Stimulated activated CD8-positive, alpha-beta memory T cell treated with anti-CD3 and anti-CD28 coated beads, Interleukin-7, amount 100 ng/mL, for 24 hours (primary cell): ENCODE measurements around the gene BPGM.

Experiments used
- DNase-seq: peaks from one replicate; pipeline ENCODE4 v3.0.0-alpha.2; 2020; ENCODE audit warnings: low read depth

Gene BPGM

DNA sequence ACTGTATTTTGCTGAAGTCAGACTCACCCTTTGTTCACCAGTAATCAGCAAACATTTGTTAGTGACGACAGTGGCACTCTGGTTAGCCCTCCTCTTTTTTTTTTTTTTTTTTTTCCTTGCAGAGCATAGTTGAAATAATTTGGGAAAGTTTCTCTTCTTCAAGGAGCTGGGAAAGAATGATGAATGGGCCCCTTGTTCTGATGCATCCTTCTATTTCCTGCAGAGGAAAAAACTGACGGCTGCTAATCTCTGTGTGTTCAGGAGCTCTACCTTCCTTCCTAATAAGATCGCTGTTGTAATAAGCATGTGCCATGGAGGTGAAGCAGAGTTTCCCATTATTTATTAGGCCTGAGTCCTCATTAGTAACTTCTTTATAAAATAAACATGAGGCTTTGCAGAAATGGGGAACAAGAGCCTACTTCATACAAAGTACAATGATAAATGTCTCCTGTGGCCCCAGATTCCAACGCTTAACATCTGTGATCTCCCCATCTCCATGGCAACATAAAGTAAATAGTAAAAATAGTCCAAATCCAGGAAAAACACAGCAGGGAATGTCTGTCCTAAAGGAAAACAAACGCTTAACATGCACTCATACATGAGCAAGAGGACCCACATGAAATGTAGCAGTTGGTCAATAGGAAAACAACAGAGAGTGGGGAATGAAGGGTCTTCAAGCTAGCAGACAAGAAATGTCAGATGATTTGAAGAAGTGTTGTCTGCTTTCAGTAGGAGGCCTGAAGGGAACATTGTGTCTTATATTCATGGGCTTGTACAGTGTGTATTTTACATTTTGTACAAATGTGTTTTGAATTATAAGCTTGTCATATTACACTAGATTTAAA is 73.7 kb downstream of the BPGM start:
- DNase-seq, result no peak

DNA sequence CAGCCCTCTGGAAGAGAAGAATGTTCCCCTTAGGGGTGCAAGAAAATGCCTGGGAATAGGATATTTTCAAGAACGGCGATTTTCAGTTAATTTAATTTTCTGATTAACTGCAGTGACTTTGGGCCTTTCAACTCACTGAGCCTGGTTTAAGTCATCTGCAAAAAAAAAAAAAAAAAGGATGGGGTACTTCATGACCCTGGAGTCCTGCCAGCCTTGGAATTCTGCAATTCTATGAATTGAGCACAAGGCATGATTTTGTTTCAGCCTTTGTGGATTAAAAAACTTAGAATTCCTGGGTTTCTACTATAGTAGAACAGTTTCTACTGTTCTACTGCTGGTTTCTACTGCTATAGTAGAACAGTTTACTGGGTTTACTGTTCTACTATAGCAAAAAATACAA is 74.5 kb downstream of the BPGM start:
- no peak for DNase-seq

DNA sequence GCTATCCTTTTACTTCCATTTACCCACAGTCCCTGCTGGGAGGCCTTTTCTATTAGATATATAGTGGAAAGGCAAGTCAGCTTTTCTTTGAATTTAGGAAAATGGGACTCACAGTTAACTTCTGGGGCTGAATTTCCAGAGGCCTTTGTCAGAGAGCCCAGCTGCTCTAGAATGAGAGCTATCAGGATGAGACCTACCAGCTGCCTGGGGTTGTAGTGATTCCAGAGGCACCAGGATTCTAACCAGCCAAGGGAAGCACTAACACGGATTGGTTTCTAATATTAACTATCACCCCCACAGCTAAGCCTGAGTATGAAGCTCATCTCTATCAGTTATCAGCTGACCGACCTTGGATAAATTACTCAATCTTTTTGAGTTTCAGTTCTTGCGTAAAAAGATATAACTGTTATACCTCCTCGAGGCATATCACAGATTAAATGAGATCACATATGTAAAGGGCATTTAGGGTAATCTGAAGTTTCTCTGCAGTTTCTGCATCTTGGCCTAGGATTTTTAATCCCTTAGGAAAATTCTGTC is 76.2 kb downstream of the BPGM start:
- DNase-seq, result no peak

DNA sequence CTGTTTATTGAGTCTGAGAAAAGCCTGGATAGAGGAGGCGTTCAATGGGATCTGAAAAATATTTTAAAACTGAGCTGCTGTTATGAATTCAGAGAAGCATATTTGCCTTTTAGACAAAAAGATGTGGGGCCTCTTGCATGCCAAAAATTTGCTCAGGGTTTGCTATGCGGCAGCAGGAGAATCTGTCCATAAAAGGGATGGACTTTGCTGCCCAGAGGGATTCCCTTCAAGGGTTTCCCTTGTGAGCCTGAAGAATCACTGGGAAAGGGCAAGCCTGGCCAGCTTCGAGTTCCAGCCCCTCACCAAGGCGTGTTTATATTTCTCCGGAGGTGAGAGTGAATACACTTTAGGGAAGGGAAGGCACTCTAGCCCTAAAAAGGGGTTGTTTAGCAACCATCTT is 77.2 kb downstream of the BPGM start:
- DNase-seq, result no peak

DNA sequence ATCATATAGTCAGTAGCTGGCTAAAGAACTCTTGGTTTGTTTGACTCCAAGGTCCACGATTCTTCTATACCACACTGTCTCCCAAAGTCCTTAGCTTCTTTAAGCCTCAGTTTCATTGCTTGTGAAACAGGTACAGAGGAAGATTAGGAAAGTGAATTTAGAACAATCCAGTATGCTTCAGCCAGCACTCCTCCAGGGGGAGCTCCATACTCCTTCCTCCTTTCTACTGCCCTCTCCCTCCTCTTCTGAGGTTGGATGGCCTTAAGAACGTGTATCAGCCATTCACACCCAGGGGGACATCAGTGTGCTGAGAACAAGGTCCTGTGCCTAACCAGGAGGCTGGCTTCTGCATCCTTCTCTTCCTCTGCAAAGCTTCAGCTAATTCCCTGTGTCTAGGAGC is 78.0 kb downstream of the BPGM start:
- no peak for DNase-seq

DNA sequence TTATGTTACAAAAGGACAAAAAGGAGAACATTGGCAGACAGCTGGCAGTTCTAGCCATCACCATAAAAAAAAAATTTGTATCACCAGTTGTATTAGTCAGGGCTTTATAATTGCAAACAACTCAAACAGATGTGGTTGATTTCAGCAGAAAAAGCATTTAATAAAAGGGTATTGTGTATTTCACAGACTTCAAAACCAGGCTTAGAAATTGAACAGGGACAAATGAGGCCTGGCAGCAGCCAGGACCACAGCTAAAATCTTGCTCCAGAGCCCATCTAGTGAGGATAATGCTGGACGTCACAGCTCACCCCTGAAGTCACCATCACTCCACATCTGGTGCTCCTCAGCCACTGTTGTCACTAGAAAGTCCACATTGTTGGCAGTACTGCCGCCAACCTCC is 79.9 kb downstream of the BPGM start:
- no peak for DNase-seq

DNA sequence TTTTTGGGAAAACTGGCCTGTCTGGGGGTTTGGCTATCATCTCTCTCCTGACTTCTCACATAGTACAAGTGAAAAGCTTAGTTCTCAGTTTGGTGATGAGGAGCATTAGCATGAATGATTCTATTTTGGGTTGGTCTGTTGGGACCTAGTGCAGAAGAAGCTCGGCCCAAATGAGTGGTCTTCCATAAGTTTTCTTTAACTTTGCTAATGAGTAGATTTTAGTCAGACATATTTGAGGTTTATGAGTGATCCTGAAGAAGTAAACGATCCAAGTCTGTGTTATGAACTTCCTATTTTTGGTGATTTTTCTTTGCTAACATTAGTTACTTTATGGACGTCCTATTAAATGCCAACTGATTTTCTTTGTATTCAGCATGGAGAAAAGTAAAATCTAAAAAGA is 81.1 kb downstream of the BPGM start:
- DNase-seq, result no peak
